Coronary artery (tissue), 2 donors: ENCODE measurements around the gene MBOAT1.

Source experiments
- DNase-seq: peaks from one replicate; pipeline ENCODE4 v3.0.0-alpha.2; 2017; ENCODE audit warnings: low spot score
- H3K27ac ChIP-seq, 2 donors: fragments of 200-600 bp; sonication (generic); one replicate each; pipeline ENCODE4 v1.5.1; 2016 to 2019
- H3K4me3 ChIP-seq: fragments of 200-600 bp; sonication (generic); 2 replicates; pipeline ENCODE4 v1.5.1; 2016; ENCODE audit warnings: mild to moderate bottlenecking, moderate library complexity
- CTCF ChIP-seq: fragments of 200-600 bp; sonication (generic); IDR thresholded peaks from one replicate; pipeline ENCODE4 v1.5.1; 2019; ENCODE audit warnings: antibody characterized with exemption

Gene MBOAT1

DNA sequence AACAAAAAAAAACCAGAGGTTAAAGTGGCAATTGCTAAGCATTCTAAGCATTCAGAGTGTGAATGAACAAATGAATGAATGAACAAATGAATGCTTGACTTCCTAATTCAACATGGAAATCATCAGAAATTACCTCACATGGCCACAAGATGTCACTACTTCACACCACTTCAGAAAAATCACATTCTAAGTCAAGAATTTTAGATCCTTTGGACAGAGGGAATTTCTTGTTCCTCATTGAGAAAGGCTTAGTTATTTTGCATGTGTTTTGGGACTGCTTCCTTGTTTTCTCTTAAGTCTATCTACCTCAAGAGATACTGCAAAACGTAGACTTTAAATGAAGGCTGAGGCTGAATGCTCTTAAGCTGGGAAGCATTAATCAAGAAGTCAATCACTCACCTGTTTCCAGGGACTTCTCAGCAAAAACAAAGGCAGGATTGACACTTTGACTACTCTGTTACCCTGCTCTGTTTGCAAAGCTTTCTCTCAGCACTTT is 120.2 kb downstream of the MBOAT1 start:
- DNase-seq = no peak
- peak; percentile 46 for TF ChIP-seq CTCF

DNA sequence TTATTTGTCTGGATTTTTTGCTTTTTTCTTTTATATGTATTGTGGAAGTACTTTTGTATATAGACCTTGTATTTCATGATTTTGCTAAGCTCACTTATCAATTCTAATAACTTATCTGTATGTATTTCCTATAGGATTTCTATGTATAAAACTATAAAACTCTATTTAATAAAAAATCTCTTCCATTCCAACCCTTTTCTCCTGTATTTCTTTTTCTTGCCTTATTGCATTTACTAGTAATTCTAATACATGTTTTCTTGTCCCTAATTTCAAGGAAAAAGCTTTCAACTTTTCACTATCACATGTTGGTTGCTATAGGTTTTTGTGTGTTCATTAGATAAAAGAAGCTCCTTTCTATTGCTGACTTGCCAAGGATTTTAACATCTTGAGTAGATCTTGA is 125.3 kb downstream of the MBOAT1 start:
- Histone ChIP-seq H3K4me3 (no peak overlapping the region), H3K27ac (no peak overlapping the region)
- DNase-seq = no peak
- no peak for TF ChIP-seq CTCF

More for the DNA sequence above, 120.2 kb downstream of the MBOAT1 start:
- Histone ChIP-seq H3K27ac (no peak overlapping the region), H3K4me3 (no peak overlapping the region)

DNA sequence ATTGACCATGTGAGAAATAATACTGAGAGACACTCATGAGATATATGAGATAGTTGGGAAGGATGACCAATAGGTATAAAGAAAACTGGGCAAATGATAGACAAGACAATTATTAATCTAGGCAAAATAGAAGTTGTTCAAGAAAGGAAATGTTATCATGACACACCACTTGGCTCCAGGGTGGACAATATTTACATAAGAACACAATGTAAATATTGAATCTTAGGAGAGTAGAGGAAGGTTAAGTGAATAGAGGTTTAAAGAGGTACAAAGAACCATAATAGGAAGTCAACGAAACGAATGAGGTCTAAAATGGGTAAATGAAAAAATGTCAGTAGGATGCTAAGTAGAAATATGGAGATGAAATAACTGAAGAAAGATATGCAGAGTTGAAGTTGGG is 126.5 kb downstream of the MBOAT1 start:
- H3K4me3 ChIP-seq = no peak overlapping the region
- no peak for TF ChIP-seq CTCF
- H3K27ac ChIP-seq = no peak overlapping the region
- DNase-seq = no peak

DNA sequence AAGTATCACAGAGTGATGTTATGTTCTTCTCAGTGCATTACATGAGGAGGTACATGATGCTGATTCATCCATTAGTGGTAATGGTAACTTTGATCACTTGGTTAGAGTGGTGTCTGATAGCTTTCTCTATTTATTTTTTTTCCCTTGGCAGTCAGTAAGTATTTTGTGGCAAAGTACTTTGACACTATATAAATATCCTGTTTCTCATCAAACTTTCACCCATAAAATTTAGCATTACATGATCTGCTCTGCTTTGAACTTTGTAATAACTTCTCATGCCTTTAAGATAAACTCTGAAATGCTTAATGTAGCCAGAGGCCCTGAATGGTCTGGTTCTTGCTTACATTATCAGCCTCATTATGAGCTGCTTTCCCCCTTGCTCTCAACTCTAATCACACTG is 127.9 kb downstream of the MBOAT1 start:
- DNase-seq = no peak
- Histone ChIP-seq H3K4me3 (no peak overlapping the region), H3K27ac (no peak overlapping the region)
- no peak for TF ChIP-seq CTCF

GRCh38 chr6:20071998-20072397 is 140.3 kb downstream of the MBOAT1 start:
- Histone ChIP-seq H3K4me3 (no peak overlapping the region), H3K27ac (no peak overlapping the region)
- TF ChIP-seq CTCF = no peak
- DNase-seq = no peak

GRCh38 chr6:20070047-20070446 is 142.2 kb downstream of the MBOAT1 start:
- no peak overlapping the region for H3K4me3 ChIP-seq
- TF ChIP-seq CTCF = no peak
- no peak overlapping the region for H3K27ac ChIP-seq
- no peak for DNase-seq

- H3K4me3 ChIP-seq = no peak overlapping the region
- TF ChIP-seq CTCF = no peak
- no peak for DNase-seq
- no peak overlapping the region for H3K27ac ChIP-seq
Observed at GRCh38 chr6:20069021-20069522, 143.2 kb downstream of the MBOAT1 start.
